ENCODE data around the gene ACBD7. TPM values are rescaled to one million over a fixed set of nuclear protein-coding genes. Genes with fewer than 3 reads are reported as not detected.
A peak's percentile ranks its signal among the peaks of the same experiment; 100 is the strongest.

ACBD7 gene
- total and polyA plus RNA-seq, 9 of the 15 experiments (the other 6 are each of a cell fraction or from before 2014, with no cell fraction given): 0.21 to 3.2 (median 0.84) TPM

DNA sequence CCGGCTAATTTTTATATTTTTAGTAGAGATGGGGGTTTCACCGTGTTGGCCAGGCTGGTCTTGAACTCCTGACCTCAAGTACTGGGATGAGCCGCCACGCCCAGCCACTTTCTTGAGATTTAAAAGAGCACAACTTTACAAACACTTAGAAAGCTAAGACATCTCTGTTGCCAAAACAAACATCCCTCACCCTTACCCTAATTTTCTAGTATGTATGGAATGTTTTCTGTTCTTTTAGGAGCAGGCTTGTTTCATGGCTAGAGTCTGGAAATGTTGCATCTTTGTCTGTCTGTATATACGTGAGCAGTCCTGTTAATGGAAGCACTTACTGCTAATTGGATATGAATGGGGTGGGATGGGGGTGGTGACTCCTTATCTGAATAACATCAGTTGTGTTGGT, 42.0 kb downstream of the ACBD7 start:
- ATAC-seq (no peak), DNase-seq (ENCODE audit: extremely low read depth in 1 of 4, low spot score in 3 of 4) (no peak), FAIRE-seq (no peak)
- H3K9me1 ChIP-seq (ENCODE audit: control insufficient read depth, insufficient read depth, low read length): no peaks in the 10 kb centered on the region
- no peak overlapping the region for H3K9ac ChIP-seq (ENCODE audit: insufficient read depth in 1 of 2, low read depth in 2 of 2, low read length in 2 of 2)
- BruUV-seq (replicated peaks): no TSS peak
- no peaks in the 10 kb centered on the region for H3K79me2 ChIP-seq (ENCODE audit: control insufficient read depth, insufficient read depth, low read length)
- H3K9me3 ChIP-seq (replicated peaks; ENCODE audit: control insufficient read depth, insufficient read depth, low read depth, low read length): no peaks in the 10 kb centered on the region
- WGBS (ENCODE audit: insufficient coverage, low coverage, missing lambda C conversion rate): 6% methylated on average over 5 of the region's 5 CpGs
- in situ Hi-C loops (cut with MboI) (no loop called here), intact Hi-C loops (cut with micrococcal nuclease) (no loop called here)
- H3K4me2 ChIP-seq (ENCODE audit: insufficient read depth, low read length): no peak overlapping the region
- no peak overlapping the region for H3K4me3 ChIP-seq
- peaks cover 0 to 8% of the 10 kb centered on the region in 2 experiments; a peak in 2 of 5 replicates for H3K27me3 ChIP-seq (ENCODE audit: control insufficient read depth in 2 of 2, insufficient read depth in 2 of 2, low read length in 2 of 2)
- TF ChIP-seq TFAM (CRISPR knock-in tag; conservative IDR thresholded peaks at IDR 0.05) (no peak), CBX8 (IDR thresholded peaks at IDR 0.05; ENCODE audit: borderline replicate concordance, extremely low read depth, low read depth, low read length, poor library complexity, severe bottlenecking) (no peak), CREM (IDR thresholded peaks at IDR 0.05; ENCODE audit: low read depth) (no peak), ZC3H8 (IDR thresholded peaks at IDR 0.05) (no peak), STAT5A (IDR thresholded peaks at IDR 0.05; ENCODE audit: borderline replicate concordance, low read length) (no peak), SMARCA4 (IDR thresholded peaks at IDR 0.05) (no peak)
- TF ChIP-seq, protein P1, sequence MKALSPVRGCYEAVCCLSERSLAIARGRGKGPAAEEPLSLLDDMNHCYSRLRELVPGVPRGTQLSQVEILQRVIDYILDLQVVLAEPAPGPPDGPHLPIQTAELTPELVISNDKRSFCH (CRISPR knock-in tag; IDR thresholded peaks at IDR 0.05): no peak
- TF ChIP-seq, protein P1 (tag; IDR thresholded peaks at IDR 0.05): no peak
- H3K27ac ChIP-seq (ENCODE audit: extremely low read depth, low read depth, low read length): no peak overlapping the region
- H4K20me1 ChIP-seq (replicated peaks; ENCODE audit: control insufficient read depth, insufficient read depth, low read length): no peaks in the 10 kb centered on the region
- POLR2A ChIA-PET: no interaction called here
- H2AFZ ChIP-seq (ENCODE audit: low read depth, low read length): peak overlapping the region; percentile 45; the same call in 1 of the 2 replicates
- H3K4me1 ChIP-seq (replicated peaks in 1 of 2; ENCODE audit: control insufficient read depth in 2 of 2, insufficient read depth in 2 of 2, low read length in 2 of 2): no peaks in the 10 kb centered on the region
- no peaks in the 10 kb centered on the region for H3K36me3 ChIP-seq (ENCODE audit: control insufficient read depth, insufficient read depth, low read length)
- CTCF ChIA-PET (ENCODE audit: low intra/inter-chr PET ratio): no interaction called here
